GM10248 (cell line): ENCODE data around the gene DDA1.

Experiments
- CTCF ChIA-PET: fragments of 300-600 bp; sonication (Branson Sonifier 250); formaldehyde crosslinking; extraction: SDS; loops from one replicate; lab custom pipeline; 2021; ENCODE audit warnings: antibody characterized with exemption; lab: Yijun Ruan, JAX
- POLR2A ChIA-PET: fragments of 350-650 bp; sonication (Branson Sonifier 250); formaldehyde crosslinking; extraction: SDS; loops from one replicate; lab custom pipeline; 2020; ENCODE audit warnings: antibody characterized with exemption; lab: Yijun Ruan, JAX
- DNase-seq: peaks from one replicate; pipeline ENCODE4 v3.0.0; 2012; ENCODE audit errors: extremely low spot score
- CTCF ChIP-seq: IDR thresholded peaks from 2 replicates; pipeline ENCODE4 v1.5.1; 2012; ENCODE audit warnings: mild to moderate bottlenecking, low read depth; ENCODE audit errors: extremely low read depth, missing control alignments, control extremely low read depth

DDA1 gene

GRCh38 chr19:17348700-17349099 is 39.3 kb downstream of the DDA1 start:
- CTCF ChIA-PET: interaction anchor here (1.5 to 9.8 kb wide), 5 partner anchors 10 to 39 kb away, joined by 3 to 192 read pairs (median 5); no protein-coding TSS in a partner anchor
- no peak for TF ChIP-seq CTCF
- DNase-seq: no peak
- POLR2A ChIA-PET: interaction anchor here (0.6 kb wide), 1 partner anchor 73 kb away, joined by 3 read pairs; no protein-coding TSS in a partner anchor

- TF ChIP-seq CTCF: no peak
- ChIA-PET CTCF (interaction anchor here (1.0 to 1.7 kb wide), 2 partner anchors 32 to 37 kb away, joined by 3 to 5 read pairs; no protein-coding TSS in a partner anchor), POLR2A (no interaction called here)
- DNase-seq: no peak
Observed at GRCh38 chr19:17351815-17352435, 42.6 kb downstream of the DDA1 start.

- no peak for TF ChIP-seq CTCF
- POLR2A ChIA-PET: no interaction called here
- no peak for DNase-seq
- CTCF ChIA-PET: interaction anchor here (1.1 to 1.7 kb wide), 3 partner anchors 8 to 37 kb away, joined by 3 to 5 read pairs (median 5); no protein-coding TSS in a partner anchor
Observed at GRCh38 chr19:17352608-17353280, 43.4 kb downstream of the DDA1 start.

GRCh38 chr19:17353386-17353785 is 44.0 kb downstream of the DDA1 start:
- no peak for TF ChIP-seq CTCF
- ChIA-PET POLR2A (no interaction called here), CTCF (interaction anchor here (1.0 to 1.7 kb wide), 4 partner anchors 8 to 36 kb away, joined by 3 to 5 read pairs (median 4); no protein-coding TSS in a partner anchor)
- DNase-seq: no peak

GRCh38 chr19:17357078-17357666 is 47.8 kb downstream of the DDA1 start:
- DNase-seq: no peak
- POLR2A ChIA-PET: no interaction called here
- TF ChIP-seq CTCF: no peak
- CTCF ChIA-PET: interaction anchor here (0.9 to 12.0 kb wide), 5 partner anchors 8 to 39 kb away, joined by 3 to 90 read pairs (median 4); no protein-coding TSS in a partner anchor

- CTCF ChIA-PET: interaction anchor here (0.9 to 12.0 kb wide), 5 partner anchors 8 to 38 kb away, joined by 3 to 90 read pairs (median 4); no protein-coding TSS in a partner anchor
- POLR2A ChIA-PET: no interaction called here
- TF ChIP-seq CTCF: no peak
- DNase-seq: no peak
Observed at GRCh38 chr19:17357724-17358123, 48.4 kb downstream of the DDA1 start.
